ENCODE data around the gene SCFD2. TPM values are rescaled to one million over a fixed set of nuclear protein-coding genes. Genes with fewer than 3 reads are reported as not detected.
"Not testable (repeated sequence)": the region's sequence is repeated elsewhere in the genome, so short reads cannot be mapped to it uniquely, and the experiment has no call there.

SCFD2 gene
- total and polyA plus RNA-seq, 2 experiments from 2014 or later = 13.2 to 15.9 TPM

- no peak for TF ChIP-seq CTCF (IDR thresholded peaks at IDR 0.05; ENCODE audit: low read depth, low read length)
- DNase-seq (ENCODE audit: low read depth in 1 of 2, low spot score in 1 of 2) = no peak
- no peaks in the 10 kb centered on the region for H3K27me3 ChIP-seq
- H3K4me3 ChIP-seq = no peak overlapping the region
- H3K4me1 ChIP-seq (ENCODE audit: low read depth) = no peaks in the 10 kb centered on the region
- H3K36me3 ChIP-seq = no peaks in the 10 kb centered on the region
- no peak overlapping the region for H3K27ac ChIP-seq
- no peaks in the 10 kb centered on the region for H3K9me3 ChIP-seq (ENCODE audit: low read depth)
Observed at GRCh38 chr4:53147197-53147596, 218.7 kb downstream of the SCFD2 start.

GRCh38 chr4:53141308-53141707 is 224.6 kb downstream of the SCFD2 start:
- H3K36me3 ChIP-seq = no peaks in the 10 kb centered on the region
- no peak overlapping the region for H3K27ac ChIP-seq
- TF ChIP-seq CTCF (IDR thresholded peaks at IDR 0.05; ENCODE audit: low read depth, low read length) = no peak
- no peak overlapping the region for H3K4me3 ChIP-seq
- H3K4me1 ChIP-seq (ENCODE audit: low read depth) = no peaks in the 10 kb centered on the region
- no peak for DNase-seq (ENCODE audit: low read depth in 1 of 2, low spot score in 1 of 2)
- H3K27me3 ChIP-seq = no peaks in the 10 kb centered on the region
- no peaks in the 10 kb centered on the region for H3K9me3 ChIP-seq (ENCODE audit: low read depth)

DNA sequence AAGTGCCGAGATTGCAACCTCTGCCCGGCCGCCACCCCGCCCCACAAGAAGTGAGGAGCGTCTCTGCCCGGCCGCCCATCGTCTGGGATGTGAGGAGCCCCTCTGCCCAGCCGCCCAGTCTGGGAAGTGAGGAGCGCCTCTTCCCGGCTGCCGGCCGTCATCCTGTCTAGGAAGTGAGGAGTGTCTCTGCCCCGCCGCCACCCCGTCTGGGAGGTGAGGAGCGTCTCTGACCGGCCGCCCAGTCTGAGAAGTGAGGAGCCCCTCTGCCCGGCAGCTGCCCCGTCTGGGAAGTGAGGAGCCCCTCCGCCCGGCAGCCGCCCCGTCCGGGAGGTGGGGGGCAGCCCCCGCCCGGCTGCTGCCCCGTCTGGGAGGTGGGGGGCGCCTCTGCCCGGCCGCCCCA is 226.6 kb downstream of the SCFD2 start:
- DNase-seq (ENCODE audit: low read depth in 1 of 2, low spot score in 1 of 2); H3K9me3 ChIP-seq (ENCODE audit: low read depth); H3K27ac ChIP-seq; H3K4me3 ChIP-seq; H3K27me3 ChIP-seq; H3K4me1 ChIP-seq (ENCODE audit: low read depth); H3K36me3 ChIP-seq: not testable (repeated sequence)

DNA sequence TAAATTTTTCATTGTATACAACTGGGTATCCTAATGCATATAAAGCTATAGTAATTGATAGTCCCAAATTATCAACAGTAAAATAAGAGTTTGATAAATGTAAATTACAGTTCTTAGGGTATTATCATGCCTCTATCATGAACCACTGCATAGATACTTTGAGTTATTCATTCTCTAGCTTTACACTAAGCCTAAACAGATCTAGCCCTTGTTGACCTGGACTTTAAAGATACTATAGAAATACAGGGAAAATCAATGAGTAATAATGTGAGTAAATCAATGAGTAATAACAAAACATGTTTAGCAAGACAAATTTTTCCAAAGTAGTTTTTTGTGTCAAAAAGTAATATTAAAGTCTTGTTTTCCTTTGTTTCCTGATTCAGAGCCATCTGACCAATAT is 228.4 kb downstream of the SCFD2 start:
- TF ChIP-seq CTCF (IDR thresholded peaks at IDR 0.05; ENCODE audit: low read depth, low read length) = no peak
- no peak overlapping the region for H3K4me3 ChIP-seq

GRCh38 chr4:53136954-53137353 is 228.9 kb downstream of the SCFD2 start:
- Histone ChIP-seq H3K27me3 (no peaks in the 10 kb centered on the region), H3K4me1 (ENCODE audit: low read depth) (no peaks in the 10 kb centered on the region), H3K27ac (no peak overlapping the region), H3K9me3 (ENCODE audit: low read depth) (no peaks in the 10 kb centered on the region), H3K4me3 (no peak overlapping the region), H3K36me3 (no peaks in the 10 kb centered on the region)
- no peak for DNase-seq (ENCODE audit: low read depth in 1 of 2, low spot score in 1 of 2)
- TF ChIP-seq CTCF (IDR thresholded peaks at IDR 0.05; ENCODE audit: low read depth, low read length) = no peak

More for the DNA sequence above, 228.4 kb downstream of the SCFD2 start:
- Histone ChIP-seq H3K36me3 (no peaks in the 10 kb centered on the region), H3K27ac (no peak overlapping the region), H3K4me1 (ENCODE audit: low read depth) (no peaks in the 10 kb centered on the region), H3K27me3 (no peaks in the 10 kb centered on the region), H3K9me3 (ENCODE audit: low read depth) (no peaks in the 10 kb centered on the region)
- DNase-seq (ENCODE audit: low read depth in 1 of 2, low spot score in 1 of 2) = no peak

GRCh38 chr4:53132132-53132891 is 233.5 kb downstream of the SCFD2 start:
- DNase-seq (ENCODE audit: low read depth in 1 of 2, low spot score in 1 of 2) = peak in 1 of 2 donors; percentile 64
- Histone ChIP-seq H3K4me1 (ENCODE audit: low read depth) (no peaks in the 10 kb centered on the region), H3K27ac (no peak overlapping the region), H3K27me3 (no peaks in the 10 kb centered on the region), H3K9me3 (ENCODE audit: low read depth) (no peaks in the 10 kb centered on the region), H3K4me3 (no peak overlapping the region), H3K36me3 (no peaks in the 10 kb centered on the region)
- no peak for TF ChIP-seq CTCF (IDR thresholded peaks at IDR 0.05; ENCODE audit: low read depth, low read length)

Data from cardiac muscle cell (in vitro differentiated cells and primary cell).